ENCODE measurements around the gene ZKSCAN3. TPM values are rescaled to one million over a fixed set of nuclear protein-coding genes. Genes with fewer than 3 reads are reported as not detected.

ZKSCAN3 gene
- total and polyA plus RNA-seq, 10 of the 15 experiments (the other 5 are each of a cell fraction or from before 2014, with no cell fraction given): 0.86 to 4.3 (median 3.1) TPM

DNA sequence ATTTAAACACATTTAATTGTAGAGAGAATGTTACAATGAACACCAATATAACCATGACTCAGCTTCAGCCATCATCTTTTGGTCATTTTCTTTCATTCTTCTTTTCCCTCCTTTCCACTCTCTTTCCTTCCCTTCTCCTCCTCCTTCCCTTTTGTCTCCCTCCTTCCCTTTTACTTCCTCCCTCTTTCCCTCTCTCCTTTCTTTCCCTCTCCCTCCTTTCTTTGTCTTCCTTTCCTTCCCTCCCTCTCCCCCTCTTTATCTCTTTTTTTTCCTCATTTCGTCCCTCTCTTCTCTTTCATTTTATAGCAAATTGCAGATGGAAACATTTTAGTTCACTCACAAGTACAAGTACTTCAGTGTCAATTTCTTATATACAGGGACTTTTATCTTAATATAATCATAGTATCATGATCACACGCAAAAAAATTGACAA lies 1.8 kb downstream of the ZKSCAN3 start:
- CTCF ChIA-PET: interaction anchor here (0.9 to 5.3 kb wide), 4 partner anchors 14 to 533 kb away, joined by 3 to 50 read pairs (median 4); partner anchors contain the start of genes ZKSCAN4 and ZSCAN31
- Histone ChIP-seq H3K36me3 (ENCODE audit: control insufficient read depth in 2 of 2, insufficient read depth in 2 of 2, low read length in 1 of 2) (no peaks in the 10 kb centered on the region), H2AFZ (ENCODE audit: control insufficient read depth, low read depth, low read length) (no peak overlapping the region), H3K27me3 (replicated peaks in 1 of 2; ENCODE audit: control insufficient read depth in 2 of 2, insufficient read depth in 2 of 2, low read length in 1 of 2) (no peaks in the 10 kb centered on the region), H3K4me3 (no peak overlapping the region), H4K20me1 (ENCODE audit: control insufficient read depth, insufficient read depth) (no peaks in the 10 kb centered on the region), H3K27ac (ENCODE audit: control insufficient read depth, insufficient read depth) (no peak overlapping the region), H3K9me3 (replicated peaks; ENCODE audit: control insufficient read depth, insufficient read depth, low read length) (no peaks in the 10 kb centered on the region; the same call in 2 of the 3 replicates), H3K4me1 (ENCODE audit: control insufficient read depth, insufficient read depth, low read length) (peaks cover 3% of the 10 kb centered on the region; the same call in 1 of the 2 replicates), H3K79me2 (ENCODE audit: control insufficient read depth, insufficient read depth, low read length) (peaks cover 17% of the 10 kb centered on the region), H3K9ac (ENCODE audit: control insufficient read depth, insufficient read depth, low read length) (no peak overlapping the region), H3K4me2 (ENCODE audit: control insufficient read depth, insufficient read depth) (peak overlapping the region; percentile 90; the same call in 1 of the 2 replicates)
- ATAC-seq: no peak
- no TSS peak for BruUV-seq (replicated peaks)
- no peak for FAIRE-seq
- TF ChIP-seq NFYA (IDR thresholded peaks at IDR 0.05; ENCODE audit: borderline replicate concordance, low read depth, low read length) (no peak), POLR2AphosphoS2 (IDR thresholded peaks at IDR 0.05; ENCODE audit: low read depth, low read length) (no peak), RELA (IDR thresholded peaks at IDR 0.05; ENCODE audit: borderline replicate concordance, partially characterized antibody) (no peak)
- in situ Hi-C loops (cut with MboI): loop anchor here (25.0 kb wide), 1 partner anchor 1189 kb away; no protein-coding TSS in a partner anchor
- POLR2A ChIA-PET: no interaction called here
- no peak for DNase-seq (ENCODE audit: low read depth, low spot score)
- SMC1A ChIA-PET (ENCODE audit: uncharacterized antibody, unreplicated experiment): interaction anchor here (2.0 to 3.9 kb wide), 2 partner anchors 31 to 85 kb away, joined by 11 to 19 read pairs; partner anchors contain the start of gene ZSCAN26
- RAD21 ChIA-PET (ENCODE audit: unreplicated experiment): interaction anchor here (1.4 kb wide), 1 partner anchor 16 kb away, joined by 3 read pairs; no protein-coding TSS in a partner anchor
- intact Hi-C loops (cut with micrococcal nuclease; ENCODE audit: unreplicated experiment): loop anchor here (5.0 to 10.0 kb wide), 3 partner anchors 124 to 1187 kb away; partner anchors contain the start of gene ZSCAN9
- 93% methylated on average over 2 of the region's 2 CpGs for WGBS (ENCODE audit: insufficient coverage, insufficient replicate concordance, low lambda C conversion rate, missing lambda C conversion rate)

DNA sequence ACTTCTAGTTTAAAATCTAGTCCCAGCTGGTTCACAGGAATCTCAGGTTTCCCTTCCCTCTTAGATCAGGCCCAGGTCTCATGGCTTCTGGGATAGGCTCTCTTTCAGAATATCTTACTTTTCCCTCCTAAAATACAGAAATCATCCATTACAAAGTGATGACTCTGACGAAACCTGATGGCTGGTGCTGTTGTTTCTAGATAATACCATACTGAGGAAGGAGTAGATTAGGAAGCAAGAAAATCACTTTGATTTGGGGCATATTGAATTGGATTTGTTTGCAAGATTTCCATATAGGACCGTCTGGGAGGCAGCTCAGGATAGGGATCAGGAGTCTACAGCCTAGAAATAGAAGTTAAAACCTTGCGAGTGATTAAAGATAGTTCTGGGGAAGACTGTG lies 3.6 kb downstream of the ZKSCAN3 start:
- no peaks in the 10 kb centered on the region; the same call in 2 of the 3 replicates for H3K9me3 ChIP-seq (replicated peaks; ENCODE audit: control insufficient read depth, insufficient read depth, low read length)
- H3K27me3 ChIP-seq (replicated peaks in 1 of 2; ENCODE audit: control insufficient read depth in 2 of 2, insufficient read depth in 2 of 2, low read length in 1 of 2): no peaks in the 10 kb centered on the region
- H3K79me2 ChIP-seq (ENCODE audit: control insufficient read depth, insufficient read depth, low read length): peaks cover 17% of the 10 kb centered on the region
- H4K20me1 ChIP-seq (ENCODE audit: control insufficient read depth, insufficient read depth): no peaks in the 10 kb centered on the region
- ChIA-PET CTCF (interaction anchor here (0.7 to 5.3 kb wide), 3 partner anchors 16 to 458 kb away, joined by 3 to 50 read pairs (median 44); partner anchors contain the start of gene ZSCAN31), SMC1A (ENCODE audit: uncharacterized antibody, unreplicated experiment) (no interaction called here), POLR2A (no interaction called here), RAD21 (ENCODE audit: unreplicated experiment) (interaction anchor here (0.5 to 1.5 kb wide), 2 partner anchors 142 to 560 kb away, joined by 3 to 4 read pairs; no protein-coding TSS in a partner anchor)
- intact Hi-C loops (cut with micrococcal nuclease; ENCODE audit: unreplicated experiment): loop anchor here (5.0 to 10.0 kb wide), 3 partner anchors 126 to 1189 kb away; partner anchors contain the start of gene ZSCAN9
- in situ Hi-C loops (cut with MboI): loop anchor here (25.0 kb wide), 1 partner anchor 1191 kb away; no protein-coding TSS in a partner anchor
- no peak for TF ChIP-seq USF2 (IDR thresholded peaks at IDR 0.05; ENCODE audit: borderline replicate concordance, low read depth, low read length)
- peaks cover 3% of the 10 kb centered on the region; the same call in 1 of the 2 replicates for H3K4me1 ChIP-seq (ENCODE audit: control insufficient read depth, insufficient read depth, low read length)
- no peak overlapping the region for H3K4me3 ChIP-seq
- no peak overlapping the region for H3K9ac ChIP-seq (ENCODE audit: control insufficient read depth, insufficient read depth, low read length)
- H3K27ac ChIP-seq (ENCODE audit: control insufficient read depth, insufficient read depth): no peak overlapping the region
- no peak for ATAC-seq
- no peak for FAIRE-seq
- no peaks in the 10 kb centered on the region for H3K36me3 ChIP-seq (ENCODE audit: control insufficient read depth in 2 of 2, insufficient read depth in 2 of 2, low read length in 1 of 2)
- no peak overlapping the region for H3K4me2 ChIP-seq (ENCODE audit: control insufficient read depth, insufficient read depth)
- no peak overlapping the region for H2AFZ ChIP-seq (ENCODE audit: control insufficient read depth, low read depth, low read length)
- WGBS (ENCODE audit: insufficient coverage, insufficient replicate concordance, low lambda C conversion rate, missing lambda C conversion rate): 91% methylated on average over 3 of the region's 3 CpGs
- BruUV-seq (replicated peaks): no TSS peak
- no peak for DNase-seq (ENCODE audit: low read depth, low spot score)

All from GM12878 (cell line).